Measurements from ENCODE around the gene STAT2. TPM values are rescaled to one million over a fixed set of nuclear protein-coding genes. Genes with fewer than 3 reads are reported as not detected.
A peak's percentile ranks its signal among the peaks of the same experiment; 100 is the strongest.

The STAT2 gene
- total and polyA plus RNA-seq, 9 of the 15 experiments (the other 6 are each of a cell fraction or from before 2014, with no cell fraction given), result 15.5 to 46.9 (median 40.1) TPM

- TF ChIP-seq RREB1 (CRISPR knock-in tag; IDR thresholded peaks at IDR 0.05) (no peak), ZNF444 (CRISPR knock-in tag; IDR thresholded peaks at IDR 0.05) (no peak), U2AF2 (optimal IDR thresholded peaks at IDR 0.05; ENCODE audit: low read depth, low read length) (no peak), BRF2 (IDR thresholded peaks at IDR 0.05; ENCODE audit: borderline replicate concordance, insufficient read depth, insufficient read length) (no peak), CHD4 (IDR thresholded peaks at IDR 0.05; ENCODE audit: insufficient read depth, insufficient replicate concordance, low read depth, low read length, poor library complexity, severe bottlenecking) (no peak), NBN (IDR thresholded peaks at IDR 0.05; ENCODE audit: low read depth) (peak; percentile 76), ZSCAN32 (CRISPR knock-in tag; IDR thresholded peaks at IDR 0.05) (no peak; the same call in 1 of the 2 replicates), CC2D1A (IDR thresholded peaks at IDR 0.05) (peak; percentile 68; the same call in 1 of the 2 replicates), HMGN3 (IDR thresholded peaks at IDR 0.05; ENCODE audit: borderline replicate concordance, extremely low read depth, insufficient read length, low read depth, low read length) (no peak), HMG20A (CRISPR knock-in tag; conservative IDR thresholded peaks at IDR 0.05) (no peak), ESRRB (CRISPR knock-in tag; IDR thresholded peaks at IDR 0.05; ENCODE audit: borderline replicate concordance) (no peak), ARID3B (CRISPR knock-in tag; IDR thresholded peaks at IDR 0.05; ENCODE audit: borderline replicate concordance) (no peak), MCM3 (IDR thresholded peaks at IDR 0.05) (no peak), ZNF695 (CRISPR knock-in tag; IDR thresholded peaks at IDR 0.05) (no peak), KDM4B (IDR thresholded peaks at IDR 0.05; ENCODE audit: borderline replicate concordance in 2 of 2, low read depth in 1 of 2) (no peak)
Observed at GRCh38 chr12:56300644-56301464, 59.1 kb downstream of the STAT2 start (continued).

Data from K562 (cell line).